NCI-H1092 (cell line): ENCODE measurements around the gene CACNA2D2.
A peak's percentile ranks its signal among the peaks of the same experiment; 100 is the strongest.

Source experiments
- DNase-seq: peaks from one replicate; lab custom pipeline; 2025; lab: John Stamatoyannopoulos, UW

CACNA2D2 gene

DNA sequence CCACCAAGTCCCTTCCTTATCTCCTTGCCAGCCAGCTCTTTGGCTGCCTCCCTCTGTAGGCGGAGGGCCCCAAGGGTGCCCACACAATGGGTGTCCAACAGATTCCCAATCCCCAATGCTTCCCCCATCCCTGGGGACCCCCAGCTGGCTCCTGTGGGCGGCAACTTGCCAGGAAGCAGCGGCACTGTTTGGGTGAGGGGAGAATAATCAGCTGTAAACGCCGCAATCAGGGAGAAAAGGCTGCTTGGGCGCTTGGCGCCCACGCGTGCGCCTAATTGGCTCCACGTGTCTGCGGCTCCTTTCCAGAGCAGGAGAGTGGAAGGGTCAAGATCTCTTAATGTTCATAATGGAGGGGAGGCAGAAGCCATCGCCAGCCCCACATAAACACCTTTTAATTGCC is 76.2 kb downstream of the CACNA2D2 start:
- DNase-seq = peak; percentile 54

DNA sequence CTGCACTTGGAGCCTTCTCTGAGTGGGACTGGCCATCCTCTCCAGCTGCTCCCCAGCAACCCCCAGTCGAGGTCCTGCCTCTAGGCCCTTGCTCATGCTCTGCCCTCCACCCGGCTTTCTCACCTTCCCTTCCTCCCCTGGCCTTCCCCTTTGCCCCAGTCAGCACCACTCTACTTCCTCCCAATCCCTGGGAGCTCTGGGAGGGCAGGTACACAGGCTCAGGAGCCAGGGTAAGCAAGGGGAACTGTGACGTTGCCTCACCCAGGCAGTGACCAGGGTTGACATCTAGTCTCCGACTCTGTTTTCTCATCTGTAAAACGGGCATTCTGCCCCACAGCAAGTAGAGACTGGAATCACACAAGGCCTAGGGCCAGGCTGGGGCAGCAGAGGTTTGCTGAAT is 77.5 kb downstream of the CACNA2D2 start:
- no peak for DNase-seq

DNA sequence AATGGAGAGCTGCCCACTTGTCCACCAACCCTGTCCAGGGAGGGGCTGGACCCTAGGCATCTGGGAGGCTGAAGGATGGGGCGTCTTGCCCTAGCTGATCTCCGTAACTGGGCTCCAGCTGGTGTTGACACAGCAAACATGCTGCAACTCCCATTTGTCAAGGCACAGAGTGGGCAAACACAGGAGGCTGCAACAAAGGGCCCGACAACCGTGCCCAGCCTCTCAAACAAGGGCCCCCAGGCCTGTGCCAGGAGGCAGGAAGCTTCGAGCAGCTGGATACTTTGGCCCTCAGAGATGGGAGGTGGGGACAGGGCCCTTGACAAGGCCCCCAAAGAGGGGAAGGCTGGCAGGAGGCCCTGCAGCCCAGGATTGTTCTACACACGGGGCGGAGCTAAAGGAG is 79.9 kb downstream of the CACNA2D2 start:
- peak; percentile 86 for DNase-seq

DNA sequence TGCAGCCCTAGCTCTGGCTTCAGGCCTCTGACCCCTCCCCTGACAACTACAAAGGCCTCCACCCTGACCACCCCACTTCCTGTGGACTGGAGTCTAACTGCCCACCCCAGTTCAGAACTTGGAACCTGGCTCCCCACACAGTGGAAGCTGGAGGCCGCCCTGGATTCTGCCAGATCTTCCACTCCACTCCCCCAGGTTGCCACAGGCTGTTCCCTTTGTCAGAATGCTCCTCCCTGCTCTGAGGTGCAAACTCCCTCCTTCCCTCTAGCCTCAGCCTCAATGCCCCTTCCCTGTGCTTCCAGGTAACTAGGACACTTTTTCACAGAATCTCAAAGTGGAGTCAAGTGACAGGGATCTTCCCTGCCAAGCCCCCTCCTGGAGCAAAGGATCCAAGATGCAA is 81.3 kb downstream of the CACNA2D2 start:
- no peak for DNase-seq

DNA sequence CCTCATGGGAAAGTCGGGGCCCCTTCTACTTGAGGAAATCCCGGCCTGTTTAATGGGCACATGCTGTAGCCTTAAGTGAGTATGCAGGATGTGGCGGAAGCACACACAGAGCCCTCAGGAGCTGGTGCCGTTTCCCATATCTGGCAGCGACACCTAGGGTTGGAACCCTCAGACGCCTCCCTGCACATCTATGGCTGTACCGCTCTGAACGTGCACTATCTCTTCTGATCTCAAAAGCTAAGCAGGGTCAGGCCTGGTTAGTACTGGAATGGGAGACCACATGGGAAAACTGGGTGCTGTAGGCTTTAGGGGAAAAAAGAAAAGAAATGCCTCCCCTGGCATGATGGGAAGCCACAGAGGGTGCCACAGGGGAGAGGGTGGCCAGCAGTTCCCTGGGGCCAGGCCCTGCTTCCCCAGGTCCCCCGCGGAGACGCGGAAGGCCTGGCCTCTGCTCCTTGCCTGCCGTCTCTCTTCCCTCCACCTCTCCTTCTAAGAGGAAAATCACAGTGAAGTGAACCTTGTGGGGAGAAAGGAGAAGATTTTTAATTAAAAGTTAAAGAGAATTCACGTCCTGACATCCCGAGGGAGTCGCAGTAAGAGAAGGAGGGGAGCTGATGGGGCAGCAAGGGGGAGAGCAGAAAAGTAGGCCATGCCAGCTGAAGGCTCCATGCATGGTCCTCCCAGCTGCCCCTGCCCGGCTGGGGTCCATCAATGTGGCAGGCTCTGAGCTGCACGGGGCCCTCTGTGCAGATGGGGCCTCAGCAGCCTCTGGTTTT is 83.7 kb downstream of the CACNA2D2 start:
- no peak for DNase-seq

DNA sequence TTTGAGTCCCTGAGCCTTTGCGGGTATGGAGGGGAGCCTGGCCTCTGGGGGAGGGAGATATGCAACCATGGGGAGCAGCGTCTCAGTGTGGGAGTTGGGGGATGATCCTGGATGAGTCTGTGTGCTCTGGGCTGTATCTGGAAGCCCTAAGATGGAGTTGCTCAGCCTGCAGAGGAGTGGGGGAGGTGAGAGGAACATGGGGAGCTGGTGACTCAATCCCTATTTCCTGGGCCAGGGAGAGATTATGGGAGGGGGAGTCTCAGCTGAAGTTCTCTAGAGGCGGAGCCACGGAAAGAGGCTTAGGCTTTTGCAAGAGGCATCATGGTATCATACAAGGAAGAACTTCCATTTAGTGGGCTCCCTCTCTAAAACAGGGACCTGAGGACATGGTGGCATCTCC is 84.6 kb downstream of the CACNA2D2 start:
- DNase-seq = no peak

DNA sequence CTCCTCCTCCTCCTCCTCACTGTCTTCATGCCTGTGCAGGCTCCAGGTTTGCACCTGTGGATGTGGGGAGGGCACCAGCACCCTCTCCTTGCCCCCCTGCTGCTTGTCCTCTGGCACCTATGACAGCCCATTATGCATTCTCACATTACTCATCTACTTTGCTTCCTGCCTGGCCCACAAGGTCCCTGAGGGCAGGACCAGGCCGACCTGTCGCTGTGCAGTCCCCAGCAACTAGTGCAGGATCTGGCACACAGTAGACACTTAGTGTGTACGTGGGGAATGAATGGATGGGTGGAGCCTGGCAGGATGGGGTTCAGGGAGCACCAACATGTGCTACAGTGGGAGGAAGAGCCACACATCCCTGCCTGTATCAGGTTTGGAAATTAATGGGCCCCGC is 85.8 kb downstream of the CACNA2D2 start:
- no peak for DNase-seq

DNA sequence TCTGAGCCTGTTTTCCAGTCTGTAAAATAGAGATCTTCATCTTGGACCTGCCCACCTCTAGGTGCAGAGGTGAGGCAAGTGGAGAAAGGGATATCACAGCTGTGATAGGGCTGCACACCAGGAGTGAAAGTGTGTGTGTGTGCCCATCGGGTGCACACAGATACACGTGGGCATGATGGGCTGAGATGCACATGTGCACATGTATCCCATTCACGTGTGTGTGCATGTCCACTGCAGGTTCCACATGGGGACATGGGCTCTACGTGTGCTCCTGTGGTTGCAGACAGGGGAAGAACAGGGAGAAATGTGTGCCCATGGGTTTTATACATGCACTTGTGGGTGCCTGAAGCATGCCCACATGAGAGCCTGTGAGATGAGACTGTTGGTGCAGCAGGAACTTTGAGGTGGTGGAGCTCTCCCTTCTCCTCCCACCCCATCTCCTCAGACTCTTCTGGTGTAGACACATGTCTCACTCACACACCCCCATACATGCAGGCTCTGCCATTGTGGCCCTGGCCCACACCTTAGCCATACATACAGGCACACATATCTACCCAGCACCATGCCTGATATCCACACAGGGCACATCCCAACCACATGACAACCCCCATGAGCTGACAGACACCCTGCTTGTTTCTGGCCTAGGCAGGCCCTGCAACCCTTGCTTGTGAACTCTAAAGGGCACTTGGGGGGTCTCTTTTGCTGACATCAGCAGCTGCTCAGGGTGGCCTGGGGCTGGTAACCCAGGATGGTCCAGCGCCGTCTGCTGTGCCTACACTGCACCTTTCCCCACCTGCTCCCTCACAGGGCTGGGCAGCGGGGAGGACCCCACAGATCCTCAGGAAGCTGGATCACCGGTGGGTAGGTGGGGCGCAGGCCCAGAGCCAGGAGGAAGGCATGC is 86.4 kb downstream of the CACNA2D2 start:
- no peak for DNase-seq

DNA sequence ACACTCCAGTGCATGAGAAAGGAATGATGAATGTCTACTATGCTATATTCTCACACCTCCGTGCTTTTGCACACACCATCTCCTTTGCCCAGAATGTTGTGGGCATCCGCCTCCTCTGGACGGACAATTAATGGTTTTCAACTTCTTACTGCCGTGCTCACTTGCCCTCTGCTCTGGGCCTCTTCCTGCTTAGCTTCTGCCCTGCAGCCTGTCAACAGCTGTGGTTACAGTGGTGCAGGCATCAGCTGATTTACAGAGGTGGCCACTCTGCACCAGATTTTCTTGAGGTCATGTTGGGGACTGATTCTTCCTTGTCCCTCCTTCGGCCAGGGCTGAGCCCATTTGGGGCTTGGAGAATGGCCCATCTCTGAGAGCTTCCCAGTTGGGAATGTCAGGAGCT is 87.6 kb downstream of the CACNA2D2 start:
- no peak for DNase-seq

DNA sequence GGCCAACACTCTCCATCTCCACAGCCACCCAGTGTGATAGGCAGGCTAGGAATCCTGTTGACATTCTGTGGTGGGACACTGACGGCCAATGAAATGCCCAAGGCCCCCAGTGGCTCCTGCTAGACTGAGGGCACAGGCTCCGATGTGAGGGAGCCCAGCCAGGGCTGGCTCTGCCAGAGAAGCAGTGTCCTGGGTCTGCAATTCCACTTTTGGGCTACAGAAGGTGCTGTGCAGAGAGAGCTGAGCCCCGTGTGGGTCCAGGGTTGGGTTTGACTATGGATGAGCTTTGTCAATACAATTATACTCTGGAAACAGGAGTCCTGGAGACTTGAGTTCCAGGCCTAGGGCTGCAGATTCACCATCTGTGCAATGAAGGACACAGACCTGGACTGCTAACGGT is 88.4 kb downstream of the CACNA2D2 start:
- no peak for DNase-seq

DNA sequence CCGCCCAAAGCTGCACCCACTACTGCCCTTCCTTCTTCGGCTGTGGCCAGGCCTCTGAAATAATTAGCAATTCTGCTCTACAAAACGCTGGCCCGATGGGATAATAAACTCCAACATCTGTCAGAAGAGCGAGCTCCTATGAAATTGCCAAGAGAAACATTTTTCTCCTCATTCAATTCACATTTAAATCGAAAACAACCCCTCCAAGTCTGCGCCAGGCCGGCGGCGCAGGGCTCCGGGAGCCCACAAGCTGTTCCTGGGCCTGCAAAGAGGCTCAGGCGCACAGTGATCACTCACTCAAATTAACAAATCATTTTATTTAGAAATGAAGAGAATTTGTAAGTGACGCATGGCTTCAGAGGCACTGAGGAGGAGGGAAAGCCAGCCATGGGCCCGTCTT is 88.8 kb downstream of the CACNA2D2 start:
- no peak for DNase-seq

DNA sequence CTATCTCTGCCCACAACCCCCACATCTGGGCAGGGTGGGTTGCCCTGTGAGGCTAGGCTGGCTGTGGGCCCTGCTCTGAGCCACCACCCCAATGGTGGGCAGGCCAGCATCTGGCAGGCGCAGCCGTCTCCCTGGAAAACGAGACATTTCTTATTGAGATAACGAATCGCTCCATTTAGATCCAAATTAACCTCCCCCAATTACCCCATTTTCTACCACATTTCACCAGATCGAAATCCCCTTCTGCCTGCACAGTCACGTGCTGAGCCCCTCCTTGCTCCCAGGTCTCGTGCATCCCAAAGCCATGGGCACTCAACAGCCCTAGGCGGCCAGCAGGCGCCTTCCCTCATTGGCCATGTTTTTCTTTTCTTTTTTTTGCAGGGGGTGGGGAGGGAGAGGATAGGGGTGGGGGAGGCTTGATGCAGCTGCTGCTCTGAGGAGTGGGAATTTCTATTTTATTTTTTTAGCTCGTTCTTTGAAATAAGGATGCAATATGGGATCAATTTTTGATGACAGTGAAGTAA is 91.1 kb downstream of the CACNA2D2 start:
- DNase-seq = no peak

DNA sequence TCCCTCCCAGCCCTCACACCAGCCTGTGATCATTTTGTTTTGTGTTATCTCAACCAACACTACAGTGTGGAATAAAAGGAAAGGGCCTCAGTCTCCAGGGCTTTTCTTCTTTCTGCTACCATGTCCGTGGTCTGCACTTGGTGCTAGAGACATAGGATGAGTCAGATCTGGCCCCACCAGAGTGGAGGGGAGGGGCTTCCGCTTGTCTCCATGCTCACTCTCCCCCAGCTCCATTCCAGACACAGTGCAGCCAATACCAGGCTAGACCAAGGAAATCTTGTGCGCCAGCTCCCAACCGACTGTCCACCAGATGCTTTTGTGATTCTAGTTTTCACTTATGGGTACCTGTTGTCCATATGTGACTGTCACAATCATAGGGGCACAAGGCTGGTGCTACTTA is 92.2 kb downstream of the CACNA2D2 start:
- no peak for DNase-seq

DNA sequence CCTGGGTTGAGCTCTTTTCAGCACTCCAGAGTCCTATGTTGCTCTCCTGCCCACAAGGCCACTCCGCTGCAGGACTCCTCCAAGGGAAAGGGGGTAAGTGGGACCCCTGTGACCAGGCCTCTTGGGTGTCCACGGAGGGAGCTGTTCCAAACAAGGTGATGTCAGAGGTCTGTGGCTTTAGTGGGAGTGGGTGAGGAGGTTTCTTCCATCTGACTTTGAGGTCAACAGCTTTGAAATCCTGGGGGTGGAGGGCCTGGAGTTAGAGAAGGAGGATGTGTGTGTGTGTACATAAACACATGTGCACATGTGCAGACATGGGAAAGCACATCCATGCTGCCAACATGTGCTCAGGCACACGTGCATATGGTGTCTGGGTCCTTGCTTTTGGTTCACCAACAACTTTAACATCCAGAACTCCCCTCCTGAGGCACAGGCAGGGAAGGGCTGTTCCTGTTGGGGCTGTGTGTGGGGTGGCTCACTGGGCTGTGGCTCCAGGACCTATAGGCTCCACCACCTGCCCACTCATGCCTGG is 92.8 kb downstream of the CACNA2D2 start:
- no peak for DNase-seq

DNA sequence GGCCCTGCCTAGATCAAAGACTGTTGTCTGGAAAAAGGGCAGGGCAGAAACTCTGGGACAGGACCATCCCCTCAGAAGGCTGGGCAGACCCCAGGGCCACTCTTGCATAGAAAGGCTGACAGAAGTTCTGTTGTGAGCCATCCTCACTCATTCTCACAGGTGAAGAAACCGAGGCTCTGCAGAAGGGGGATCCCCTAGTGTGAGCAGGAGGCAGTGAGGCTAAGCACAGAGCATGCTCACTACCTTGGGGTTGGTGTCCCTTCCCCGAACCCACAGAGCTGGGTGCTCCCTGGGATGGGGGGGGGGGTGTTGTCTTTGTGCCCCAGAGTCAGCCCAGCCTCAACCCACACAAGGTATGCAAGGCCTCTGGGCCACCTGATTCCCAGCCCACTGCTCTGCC is 93.2 kb downstream of the CACNA2D2 start:
- DNase-seq = no peak

DNA sequence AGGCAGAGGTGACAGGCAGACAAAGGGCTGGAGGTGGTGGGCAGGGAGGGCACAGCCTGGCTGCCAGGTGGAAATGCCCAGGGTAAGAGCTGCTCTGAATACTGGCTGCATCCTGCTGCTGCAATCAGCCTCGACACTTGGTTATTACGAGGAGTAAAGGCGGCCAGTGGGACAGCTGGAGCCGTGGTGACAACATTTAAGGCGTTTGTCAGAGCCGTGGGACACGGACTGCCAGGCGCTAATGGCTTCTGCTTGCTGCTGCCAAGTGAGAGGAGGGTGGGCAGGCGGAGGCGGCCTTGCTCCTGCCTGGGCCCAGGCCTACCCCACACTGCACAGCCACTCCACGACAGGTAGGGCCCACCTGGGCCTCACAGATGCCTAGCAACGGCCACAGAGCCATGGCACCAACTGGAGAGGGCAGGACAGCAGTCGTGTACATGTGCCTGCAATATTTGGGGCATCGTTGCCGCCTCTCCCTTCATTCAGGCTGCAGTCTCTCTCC is 94.9 kb downstream of the CACNA2D2 start:
- peak; percentile 37 for DNase-seq

DNA sequence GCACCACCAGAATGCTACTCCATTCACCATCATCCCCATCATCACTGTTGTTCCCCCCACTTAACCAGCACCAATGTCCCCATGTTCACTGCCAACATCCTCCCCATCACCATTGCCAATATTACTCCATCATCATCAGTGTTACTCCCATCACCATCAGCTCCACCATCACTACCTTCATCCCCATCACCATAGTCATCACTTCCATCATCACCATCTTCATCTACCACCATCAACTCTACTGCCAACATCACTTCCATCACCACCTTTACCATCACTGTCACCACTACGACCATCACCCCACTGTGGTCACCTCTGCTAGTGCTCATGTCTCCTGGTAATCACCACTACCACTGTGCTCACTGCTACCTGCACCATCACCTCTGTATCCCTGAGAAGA is 96.9 kb downstream of the CACNA2D2 start:
- DNase-seq = no peak

DNA sequence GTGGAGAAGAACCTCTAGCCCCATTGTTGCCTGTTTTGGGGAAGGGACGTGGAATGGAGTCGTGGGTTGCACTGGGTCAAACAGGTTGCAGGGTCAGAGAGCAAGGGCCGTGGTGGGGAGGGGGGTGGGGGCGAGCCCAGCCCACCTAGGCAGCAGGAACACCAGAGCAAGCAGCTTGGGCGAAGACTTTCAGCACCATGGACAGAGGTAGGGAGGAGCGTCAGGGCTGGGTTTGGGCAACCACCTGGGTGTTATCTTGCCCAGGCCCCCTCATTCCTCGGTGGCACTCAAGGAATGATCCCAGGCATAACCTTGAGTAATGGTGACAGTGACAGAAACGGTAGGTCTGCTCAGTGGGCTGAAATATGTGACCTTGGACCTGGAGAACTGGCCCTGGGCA is 98.2 kb downstream of the CACNA2D2 start:
- DNase-seq = no peak

DNA sequence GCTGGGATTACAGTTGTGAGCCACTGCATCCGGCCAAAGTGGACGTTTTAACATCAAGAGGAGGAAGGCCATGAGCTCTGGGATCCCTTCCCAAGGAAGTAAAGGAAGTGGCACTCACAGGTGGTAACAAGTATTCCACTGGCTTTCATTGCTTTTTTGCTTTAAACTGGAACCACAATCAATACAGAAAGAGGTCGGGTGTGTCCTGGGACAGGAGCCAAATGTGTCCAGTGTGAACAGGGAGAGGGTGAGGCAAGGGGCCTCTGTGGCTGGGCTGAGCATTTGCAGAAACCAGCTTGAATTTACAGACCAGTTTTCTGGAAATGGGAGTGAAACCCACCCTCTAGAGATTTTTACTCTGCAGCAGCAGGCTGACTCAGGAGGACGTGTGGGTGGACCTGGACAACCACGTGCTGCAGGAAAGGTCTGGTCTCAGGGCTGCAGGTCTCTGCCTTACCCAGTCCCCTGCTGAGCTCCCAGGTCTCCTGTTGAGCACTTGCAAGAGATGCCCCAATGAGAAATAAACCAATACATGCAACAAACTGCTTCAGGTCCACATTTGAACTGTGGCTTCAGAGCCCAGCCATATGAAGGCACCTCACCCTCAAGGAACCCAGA is 101.3 kb downstream of the CACNA2D2 start:
- no peak for DNase-seq

DNA sequence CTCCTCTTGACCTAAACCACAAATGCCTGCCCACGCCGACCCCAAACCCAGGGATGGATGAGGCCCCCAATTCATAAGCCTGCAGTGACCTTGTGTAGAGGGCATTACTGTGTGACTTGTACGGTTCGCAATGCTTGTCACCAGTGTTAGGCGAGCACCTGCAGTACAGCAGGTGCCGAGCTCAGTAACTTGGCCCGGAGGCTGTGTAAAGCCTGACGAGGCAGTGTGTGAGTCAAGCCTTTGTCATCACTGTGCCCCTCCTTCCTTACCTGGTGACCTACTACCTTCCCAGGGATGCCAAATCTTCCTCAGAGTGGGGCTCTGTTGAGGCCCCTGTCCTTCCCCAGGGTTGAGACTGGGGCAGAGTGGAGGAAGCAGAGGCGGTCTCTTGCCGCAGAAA is 106.9 kb downstream of the CACNA2D2 start:
- DNase-seq = no peak

DNA sequence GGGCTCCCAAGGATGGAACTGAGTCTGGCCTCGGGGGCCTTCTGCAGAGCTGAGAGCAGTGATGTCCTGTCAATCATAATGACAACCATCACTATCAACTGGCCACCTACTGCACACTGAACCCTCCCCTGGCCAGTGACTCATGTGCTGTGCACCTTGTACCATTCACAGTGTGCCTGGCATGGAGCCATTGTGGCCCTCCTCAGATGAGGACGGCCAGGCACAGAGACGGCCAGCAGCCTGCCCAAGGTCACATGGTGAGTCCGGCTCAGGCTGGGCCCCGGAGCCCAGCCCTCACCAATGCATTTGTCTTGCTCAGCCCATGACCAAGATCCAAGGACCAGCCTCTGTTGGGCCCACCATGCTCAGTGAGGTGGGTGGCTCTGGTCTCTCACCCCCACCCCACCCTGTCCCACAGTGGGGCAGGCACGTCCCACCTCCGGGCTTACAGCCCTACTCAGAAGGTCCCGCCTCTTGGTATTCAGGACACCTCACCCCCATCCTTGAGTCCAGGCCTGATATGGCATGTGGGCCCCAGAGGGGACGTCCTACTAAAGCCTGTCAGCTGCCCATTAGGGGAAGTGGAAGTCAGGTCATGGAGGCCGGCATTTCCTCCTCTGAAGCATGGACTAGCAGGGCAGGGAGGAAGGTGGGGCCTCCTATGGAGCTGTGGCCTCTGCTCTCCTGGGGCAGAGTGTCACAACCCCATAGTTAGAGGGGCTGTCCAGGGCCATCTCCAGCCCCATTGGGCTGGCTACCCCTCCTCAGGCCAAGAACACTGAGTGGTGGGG is 108.2 kb downstream of the CACNA2D2 start:
- no peak for DNase-seq
